ENCODE data around the gene FAM3B.

The FAM3B gene

GRCh38 chr21:41375875-41376274 is 59.3 kb downstream of the FAM3B start:
- TF ChIP-seq CTCF (IDR thresholded peaks at IDR 0.05) = no peak

GRCh38 chr21:41377715-41378114 is 61.1 kb downstream of the FAM3B start:
- TF ChIP-seq CTCF (IDR thresholded peaks at IDR 0.05) = no peak

- TF ChIP-seq CTCF (IDR thresholded peaks at IDR 0.05) = 0 out of 2 replicates have a peak, but pooled peaks have one; percentile 14
Measured at GRCh38 chr21:41378849-41379248, 62.2 kb downstream of the FAM3B start.

- no peak for TF ChIP-seq CTCF (IDR thresholded peaks at IDR 0.05)
Measured at GRCh38 chr21:41379901-41380300, 63.3 kb downstream of the FAM3B start.

- no peak for TF ChIP-seq CTCF (IDR thresholded peaks at IDR 0.05)
Measured at GRCh38 chr21:41381731-41382130, 65.1 kb downstream of the FAM3B start.

- no peak for TF ChIP-seq CTCF (IDR thresholded peaks at IDR 0.05)
Measured at GRCh38 chr21:41387042-41387819, 70.6 kb downstream of the FAM3B start.

GRCh38 chr21:41387824-41388223 is 71.2 kb downstream of the FAM3B start:
- no peak for TF ChIP-seq CTCF (IDR thresholded peaks at IDR 0.05)

GRCh38 chr21:41388259-41388658 is 71.7 kb downstream of the FAM3B start:
- no peak for TF ChIP-seq CTCF (IDR thresholded peaks at IDR 0.05)

Data from LNCAP (cell line).